ENCODE results near the gene XAGE1B.

- TF ChIP-seq CTCF (IDR thresholded peaks at IDR 0.05) (no peak), POLR2A (IDR thresholded peaks at IDR 0.05) (no peak)
These were observed 37.3 kb upstream of the XAGE1B start for GRCh38 chrX:52553995-52554642.

Measured in Peyer's patch (tissue), 4 donors.